HG02642 (cell line): ENCODE results near the gene CRYBG1.

Experiments used
- ATAC-seq: cut with Tn5 transposase; IDR thresholded peaks from one replicate; pipeline ENCODE4 v1.9.1; 2021; ENCODE audit warnings: mild to moderate bottlenecking; ENCODE audit not compliant: unreplicated experiment, poor library complexity

Gene CRYBG1

DNA sequence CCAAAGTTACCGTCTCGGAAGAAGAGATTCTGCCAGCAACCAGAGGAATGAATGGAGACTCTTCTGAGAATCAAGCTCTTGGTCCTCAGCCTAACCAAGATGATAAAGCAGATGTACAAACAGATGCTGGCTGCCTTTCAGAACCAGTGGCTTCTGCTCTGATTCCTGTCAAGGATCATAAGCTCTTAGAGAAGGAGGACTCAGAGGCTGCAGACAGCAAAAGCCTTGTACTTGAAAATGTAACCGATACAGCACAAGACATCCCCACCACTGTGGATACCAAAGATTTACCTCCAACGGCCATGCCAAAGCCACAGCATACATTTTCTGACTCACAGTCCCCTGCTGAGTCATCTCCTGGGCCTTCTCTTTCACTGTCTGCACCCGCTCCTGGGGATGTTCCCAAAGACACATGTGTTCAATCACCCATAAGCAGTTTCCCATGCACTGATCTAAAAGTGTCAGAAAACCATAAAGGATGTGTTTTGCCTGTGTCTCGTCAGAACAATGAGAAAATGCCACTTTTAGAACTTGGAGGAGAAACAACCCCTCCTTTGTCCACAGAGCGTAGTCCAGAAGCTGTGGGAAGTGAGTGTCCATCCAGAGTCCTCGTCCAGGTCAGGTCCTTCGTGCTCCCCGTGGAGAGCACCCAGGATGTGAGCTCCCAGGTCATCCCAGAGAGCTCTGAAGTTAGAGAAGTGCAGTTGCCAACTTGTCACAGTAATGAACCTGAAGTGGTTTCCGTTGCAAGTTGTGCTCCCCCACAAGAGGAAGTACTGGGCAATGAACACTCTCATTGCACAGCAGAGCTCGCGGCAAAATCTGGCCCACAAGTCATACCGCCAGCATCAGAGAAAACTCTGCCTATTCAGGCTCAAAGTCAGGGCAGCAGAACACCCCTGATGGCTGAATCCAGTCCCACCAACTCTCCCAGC is 159.2 kb downstream of the CRYBG1 start:
- ATAC-seq: peak; percentile 65

DNA sequence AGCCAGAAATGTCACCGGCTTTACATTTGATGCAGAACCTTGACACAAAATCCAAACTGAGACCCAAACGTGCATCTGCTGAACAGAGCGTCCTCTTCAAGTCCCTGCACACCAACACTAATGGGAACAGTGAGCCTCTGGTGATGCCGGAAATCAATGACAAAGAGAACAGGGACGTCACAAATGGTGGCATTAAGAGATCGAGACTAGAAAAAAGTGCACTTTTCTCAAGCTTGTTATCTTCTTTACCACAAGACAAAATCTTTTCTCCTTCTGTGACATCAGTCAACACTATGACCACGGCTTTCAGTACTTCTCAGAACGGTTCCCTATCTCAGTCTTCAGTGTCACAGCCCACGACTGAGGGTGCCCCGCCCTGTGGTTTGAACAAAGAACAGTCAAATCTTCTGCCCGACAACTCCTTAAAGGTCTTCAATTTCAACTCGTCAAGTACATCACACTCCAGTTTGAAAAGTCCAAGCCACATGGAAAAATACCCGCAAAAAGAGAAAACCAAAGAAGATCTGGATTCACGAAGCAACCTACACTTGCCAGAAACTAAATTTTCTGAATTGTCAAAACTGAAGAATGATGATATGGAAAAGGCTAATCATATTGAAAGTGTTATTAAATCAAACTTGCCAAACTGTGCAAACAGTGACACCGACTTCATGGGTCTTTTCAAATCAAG is 160.3 kb downstream of the CRYBG1 start:
- ATAC-seq: peak; percentile 62

- ATAC-seq: no peak
Observed at GRCh38 chr6:106522562-106523250, 162.2 kb downstream of the CRYBG1 start.

- peak; percentile 36 for ATAC-seq
Observed at GRCh38 chr6:106525107-106525881, 164.8 kb downstream of the CRYBG1 start.

DNA sequence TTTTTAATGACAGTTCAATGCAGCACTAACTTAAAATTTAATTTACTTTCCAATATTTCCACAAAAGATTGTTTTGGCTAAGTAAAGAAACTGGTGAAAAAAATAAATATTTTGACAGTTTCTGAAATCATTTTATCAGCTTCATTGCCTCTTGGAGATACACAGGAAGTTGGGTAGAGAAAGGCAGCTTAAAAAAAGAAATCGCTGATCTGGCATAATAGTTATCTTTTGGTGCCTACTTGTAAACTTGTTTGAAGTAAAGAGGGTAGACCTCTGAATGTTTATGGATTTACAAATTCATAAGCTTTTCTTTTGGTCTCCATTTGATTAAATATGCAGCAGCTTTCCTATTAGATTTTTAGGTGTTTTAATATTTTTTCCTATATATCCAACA is 165.4 kb downstream of the CRYBG1 start:
- ATAC-seq: no peak

DNA sequence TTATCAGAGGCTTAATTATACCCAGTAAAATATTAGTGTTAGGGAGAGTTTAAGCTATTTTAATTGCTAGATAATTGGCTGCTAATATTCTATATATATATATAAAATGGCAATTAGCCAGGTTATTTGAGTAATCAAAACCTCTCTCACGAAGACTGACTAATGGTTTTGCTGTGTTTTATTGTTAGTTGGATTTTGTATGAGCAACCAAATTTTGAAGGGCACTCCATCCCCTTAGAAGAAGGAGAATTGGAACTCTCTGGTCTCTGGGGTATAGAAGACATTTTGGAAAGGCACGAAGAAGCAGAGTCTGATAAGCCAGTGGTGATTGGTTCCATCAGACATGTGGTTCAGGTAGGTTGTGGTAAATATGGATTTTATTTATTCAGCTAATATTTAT is 166.6 kb downstream of the CRYBG1 start:
- no peak for ATAC-seq

DNA sequence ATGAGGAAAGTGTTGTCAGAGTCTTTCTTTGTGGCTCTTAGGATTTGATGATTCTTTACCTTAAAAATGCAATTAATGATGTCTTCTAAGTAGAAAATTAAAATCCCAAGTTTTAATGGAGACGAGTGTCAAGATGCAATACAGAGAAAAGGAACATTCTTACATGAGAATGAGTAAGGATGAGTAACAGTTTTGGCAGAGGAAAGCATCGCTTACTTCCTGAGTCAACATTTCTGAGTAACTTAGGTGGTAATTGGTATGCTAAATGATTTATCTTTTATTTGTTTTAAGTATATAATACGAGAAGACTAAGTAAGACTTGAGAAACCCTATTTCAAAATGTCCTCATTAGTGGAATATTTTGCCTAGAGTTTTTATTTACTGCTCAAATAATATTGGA is 167.5 kb downstream of the CRYBG1 start:
- ATAC-seq: no peak

DNA sequence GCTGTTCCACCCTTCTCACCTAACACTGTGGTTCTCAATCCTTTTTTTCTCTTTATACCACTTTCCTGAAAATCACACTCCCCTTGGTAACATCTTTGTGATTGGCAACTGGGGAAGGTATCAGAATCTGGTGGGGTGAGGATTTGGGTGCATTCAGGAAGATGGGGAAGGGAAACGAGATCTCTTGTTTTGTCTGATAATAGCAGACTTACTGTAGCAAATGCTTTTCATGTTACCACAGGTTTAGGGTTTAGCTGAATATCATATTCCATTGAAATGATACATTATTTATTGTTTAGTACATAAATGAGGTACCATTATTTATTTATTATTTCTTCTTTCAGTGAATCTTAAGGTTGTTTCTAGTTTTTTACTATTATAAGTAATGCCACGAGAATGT is 168.0 kb downstream of the CRYBG1 start:
- ATAC-seq: no peak

DNA sequence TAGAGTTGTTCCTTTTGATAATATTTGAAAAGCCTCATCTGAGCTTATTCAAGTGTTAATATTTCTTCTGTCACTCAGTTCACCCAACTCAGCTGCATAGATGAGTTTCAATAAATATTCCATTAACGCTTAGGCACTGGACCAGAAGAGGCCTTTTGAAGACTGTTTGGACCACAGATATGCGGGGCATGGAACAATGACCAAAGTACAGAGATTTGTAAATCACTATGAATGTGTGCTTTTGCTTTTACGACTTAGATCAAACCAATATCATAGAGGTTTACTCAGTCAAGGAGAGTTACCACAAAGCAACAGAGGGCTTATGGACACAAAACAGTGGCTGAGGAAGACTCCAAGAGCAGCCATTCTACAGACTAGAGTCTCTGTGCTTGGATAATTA is 168.9 kb downstream of the CRYBG1 start:
- ATAC-seq: no peak

DNA sequence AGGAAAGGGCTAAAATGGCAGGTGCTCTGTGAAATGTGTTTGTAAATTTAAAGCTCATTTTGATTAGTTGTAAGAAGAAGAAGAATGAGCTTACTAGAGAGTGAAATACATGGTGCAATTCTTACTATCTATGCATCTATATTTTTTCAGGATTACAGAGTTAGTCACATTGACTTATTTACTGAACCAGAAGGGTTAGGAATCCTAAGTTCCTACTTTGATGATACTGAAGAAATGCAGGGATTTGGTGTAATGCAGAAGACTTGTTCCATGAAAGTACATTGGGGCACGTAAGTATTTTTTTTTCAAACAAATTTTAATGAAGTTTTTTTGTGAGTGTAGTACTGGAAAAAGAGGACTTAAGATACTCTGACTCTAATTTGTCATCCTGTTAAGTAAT is 169.5 kb downstream of the CRYBG1 start:
- ATAC-seq: no peak

- ATAC-seq: no peak
Observed at GRCh38 chr6:106530502-106530901, 170.0 kb downstream of the CRYBG1 start.

GRCh38 chr6:106533054-106533453 is 172.5 kb downstream of the CRYBG1 start:
- ATAC-seq: no peak

DNA sequence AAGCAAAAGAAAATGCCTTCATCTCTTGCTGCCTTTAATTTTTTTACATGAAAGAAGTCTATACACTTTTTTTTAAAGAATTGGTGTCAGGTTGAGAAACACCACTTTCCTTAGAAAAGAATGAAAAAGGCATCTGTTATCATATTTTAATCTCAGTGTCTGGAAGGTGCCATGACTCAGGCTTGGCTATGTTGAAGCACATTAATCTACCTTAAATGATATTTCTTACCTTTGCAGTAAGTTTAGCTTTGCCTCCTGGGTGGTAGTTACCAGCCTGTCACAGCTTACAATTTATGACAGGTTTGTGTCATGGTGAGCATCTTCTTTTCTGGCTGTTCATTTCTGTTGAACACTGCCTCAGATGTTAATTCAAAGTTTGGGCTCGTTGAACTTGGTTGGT is 173.5 kb downstream of the CRYBG1 start:
- ATAC-seq: no peak

GRCh38 chr6:106534564-106534982 is 174.1 kb downstream of the CRYBG1 start:
- ATAC-seq: no peak

- no peak for ATAC-seq
Observed at GRCh38 chr6:106535012-106535411, 174.5 kb downstream of the CRYBG1 start.

- no peak for ATAC-seq
Observed at GRCh38 chr6:106536357-106536756, 175.8 kb downstream of the CRYBG1 start.

DNA sequence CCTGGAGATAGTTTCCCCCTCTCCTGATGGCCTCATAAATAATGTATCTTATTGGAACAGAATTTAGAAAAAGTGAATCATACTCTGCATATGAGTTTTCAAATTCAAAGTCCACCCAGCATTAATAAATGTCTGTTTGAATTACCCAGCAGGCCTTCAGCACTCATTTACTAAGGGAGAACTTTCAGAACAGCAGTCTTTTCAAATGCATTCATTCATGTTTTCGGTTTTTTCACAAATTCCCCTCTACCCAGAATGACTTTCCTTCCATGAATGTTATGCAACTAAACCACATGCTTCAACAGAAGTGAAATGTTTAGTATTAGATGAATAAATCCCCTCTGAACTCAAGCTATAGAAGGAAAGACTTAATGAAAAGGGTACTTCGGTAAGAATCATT is 176.3 kb downstream of the CRYBG1 start:
- no peak for ATAC-seq

DNA sequence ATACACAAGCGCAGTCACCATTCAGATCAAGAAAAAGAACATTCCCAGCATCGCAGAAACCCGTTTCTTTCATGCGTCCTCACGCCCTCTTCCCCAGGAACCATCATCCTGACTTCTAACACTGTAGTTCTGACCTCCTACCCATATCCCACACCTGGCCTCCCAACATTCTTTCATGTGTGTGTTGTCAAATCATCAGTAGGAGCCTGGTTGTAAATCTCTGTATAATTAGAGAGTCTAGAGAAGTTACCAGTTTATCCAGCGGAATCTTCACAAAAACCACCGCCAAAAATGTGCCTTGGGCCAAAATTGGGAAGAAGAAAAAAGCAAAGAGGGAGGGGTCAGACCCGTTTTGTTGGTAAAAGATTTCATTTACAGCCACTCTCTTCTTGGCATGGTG is 177.1 kb downstream of the CRYBG1 start:
- no peak for ATAC-seq

DNA sequence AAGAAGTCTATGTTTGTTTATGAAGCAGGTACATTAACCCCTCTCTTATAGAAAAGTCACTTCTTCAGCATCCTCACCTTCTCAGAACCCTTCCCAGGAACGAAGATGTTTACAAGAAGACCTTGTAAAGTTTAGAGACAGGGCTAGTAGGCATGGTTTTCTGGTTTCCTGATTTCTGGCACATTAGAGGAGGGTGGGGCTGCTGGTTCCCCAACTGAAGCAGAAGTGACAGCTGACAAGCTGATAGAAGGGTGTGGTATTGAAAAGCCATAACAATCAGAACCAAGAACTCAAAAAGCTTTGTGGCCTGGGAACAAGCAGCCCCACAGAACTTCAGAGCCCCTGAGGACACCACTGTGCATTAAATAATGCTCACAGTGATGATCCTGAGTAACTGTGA is 177.6 kb downstream of the CRYBG1 start:
- ATAC-seq: no peak

DNA sequence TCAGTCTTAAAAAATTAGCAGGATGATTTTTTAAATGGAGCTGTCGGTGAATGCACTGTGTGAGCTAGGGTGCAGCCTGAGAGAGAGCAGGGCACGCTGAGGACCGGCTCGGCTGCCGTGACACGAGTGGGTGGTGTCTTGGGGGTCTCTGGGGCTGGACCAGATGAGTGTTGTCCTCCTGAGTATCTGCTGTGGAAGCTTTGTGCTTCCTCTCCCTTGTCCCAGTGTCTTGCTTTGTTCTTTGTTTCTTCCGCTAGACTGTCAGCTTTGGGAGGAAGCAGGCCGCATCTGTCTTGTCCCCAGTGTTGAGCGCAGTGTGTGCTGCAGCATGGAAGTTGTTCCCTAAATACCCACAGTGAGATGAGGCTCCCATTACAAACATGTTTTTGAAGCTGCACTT is 179.4 kb downstream of the CRYBG1 start:
- ATAC-seq: no peak
